ENCODE results near the gene DLG2. TPM values are rescaled to one million over a fixed set of nuclear protein-coding genes. Genes with fewer than 3 reads are reported as not detected.

Gene DLG2
- total and polyA plus RNA-seq, 9 of the 15 experiments (the other 6 are each of a cell fraction or from before 2014, with no cell fraction given) = 0.52 to 1.6 (median 0.95) TPM

DNA sequence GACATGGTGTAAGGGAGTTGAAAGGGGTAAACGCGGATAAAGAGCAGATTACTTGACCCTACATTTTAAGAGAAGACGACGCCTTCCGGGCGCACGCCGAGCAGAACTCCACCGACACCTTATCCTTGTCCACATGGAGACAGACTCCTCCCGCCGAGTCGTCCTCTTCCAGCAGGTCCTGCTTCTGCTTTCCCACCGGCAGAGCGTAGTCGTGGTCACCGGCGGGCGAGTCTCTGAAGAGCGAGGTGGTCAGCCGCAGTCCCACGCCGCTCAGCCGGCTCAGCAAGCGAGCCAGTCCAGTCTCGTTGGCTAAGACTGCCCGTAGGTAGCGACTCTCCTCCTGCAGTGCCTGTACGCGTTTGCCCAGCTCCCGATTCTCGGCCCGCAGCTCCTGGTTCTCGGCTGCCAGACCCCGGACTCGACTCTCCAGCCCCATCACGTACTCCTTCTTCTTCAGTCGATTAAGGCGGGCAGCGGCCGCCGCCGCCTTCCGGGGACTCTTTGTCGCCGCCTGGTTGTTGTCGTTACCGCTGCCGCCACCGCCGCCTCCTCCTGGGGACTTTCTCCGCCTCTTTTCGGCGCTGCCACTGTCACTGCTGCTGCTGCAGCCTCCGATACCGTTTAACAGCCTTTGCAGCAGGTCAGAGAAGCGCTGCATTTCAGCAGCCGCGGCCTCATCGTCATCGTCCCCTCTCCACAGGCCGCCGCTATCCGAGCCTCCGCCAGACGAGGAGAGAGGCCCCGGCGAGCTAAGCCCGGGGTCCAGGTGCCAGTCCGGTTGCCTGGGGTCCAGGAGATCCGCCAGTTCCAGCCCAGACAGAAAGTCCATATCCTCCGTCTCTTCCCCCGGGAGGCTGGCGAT lies 36.8 kb upstream of the DLG2 start (continued):
- no peak for TF ChIP-seq FOSL1 (tag; conservative IDR thresholded peaks at IDR 0.05)
- TF ChIP-seq GATAD2A (IDR thresholded peaks at IDR 0.05) = no peak
- TF ChIP-seq, protein P1, sequence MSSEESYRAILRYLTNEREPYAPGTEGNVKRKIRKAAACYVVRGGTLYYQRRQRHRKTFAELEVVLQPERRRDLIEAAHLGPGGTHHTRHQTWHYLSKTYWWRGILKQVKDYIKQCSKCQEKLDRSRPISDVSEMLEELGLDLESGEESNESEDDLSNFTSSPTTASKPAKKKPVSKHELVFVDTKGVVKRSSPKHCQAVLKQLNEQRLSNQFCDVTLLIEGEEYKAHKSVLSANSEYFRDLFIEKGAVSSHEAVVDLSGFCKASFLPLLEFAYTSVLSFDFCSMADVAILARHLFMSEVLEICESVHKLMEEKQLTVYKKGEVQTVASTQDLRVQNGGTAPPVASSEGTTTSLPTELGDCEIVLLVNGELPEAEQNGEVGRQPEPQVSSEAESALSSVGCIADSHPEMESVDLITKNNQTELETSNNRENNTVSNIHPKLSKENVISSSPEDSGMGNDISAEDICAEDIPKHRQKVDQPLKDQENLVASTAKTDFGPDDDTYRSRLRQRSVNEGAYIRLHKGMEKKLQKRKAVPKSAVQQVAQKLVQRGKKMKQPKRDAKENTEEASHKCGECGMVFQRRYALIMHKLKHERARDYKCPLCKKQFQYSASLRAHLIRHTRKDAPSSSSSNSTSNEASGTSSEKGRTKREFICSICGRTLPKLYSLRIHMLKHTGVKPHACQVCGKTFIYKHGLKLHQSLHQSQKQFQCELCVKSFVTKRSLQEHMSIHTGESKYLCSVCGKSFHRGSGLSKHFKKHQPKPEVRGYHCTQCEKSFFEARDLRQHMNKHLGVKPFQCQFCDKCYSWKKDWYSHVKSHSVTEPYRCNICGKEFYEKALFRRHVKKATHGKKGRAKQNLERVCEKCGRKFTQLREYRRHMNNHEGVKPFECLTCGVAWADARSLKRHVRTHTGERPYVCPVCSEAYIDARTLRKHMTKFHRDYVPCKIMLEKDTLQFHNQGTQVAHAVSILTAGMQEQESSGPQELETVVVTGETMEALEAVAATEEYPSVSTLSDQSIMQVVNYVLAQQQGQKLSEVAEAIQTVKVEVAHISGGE (CRISPR knock-in tag; IDR thresholded peaks at IDR 0.05) = no peak
- no peak for TF ChIP-seq ZNF699 (CRISPR knock-in tag; IDR thresholded peaks at IDR 0.05; ENCODE audit: insufficient replicate concordance)
- no peak for TF ChIP-seq ZSCAN32 (CRISPR knock-in tag; IDR thresholded peaks at IDR 0.05)
- no peak for TF ChIP-seq RBM14 (IDR thresholded peaks at IDR 0.05; ENCODE audit: borderline replicate concordance, insufficient read depth, low read depth, low read length)
- TF ChIP-seq ZNF3 (CRISPR knock-in tag; IDR thresholded peaks at IDR 0.05) = no peak
- TF ChIP-seq, protein P2, sequence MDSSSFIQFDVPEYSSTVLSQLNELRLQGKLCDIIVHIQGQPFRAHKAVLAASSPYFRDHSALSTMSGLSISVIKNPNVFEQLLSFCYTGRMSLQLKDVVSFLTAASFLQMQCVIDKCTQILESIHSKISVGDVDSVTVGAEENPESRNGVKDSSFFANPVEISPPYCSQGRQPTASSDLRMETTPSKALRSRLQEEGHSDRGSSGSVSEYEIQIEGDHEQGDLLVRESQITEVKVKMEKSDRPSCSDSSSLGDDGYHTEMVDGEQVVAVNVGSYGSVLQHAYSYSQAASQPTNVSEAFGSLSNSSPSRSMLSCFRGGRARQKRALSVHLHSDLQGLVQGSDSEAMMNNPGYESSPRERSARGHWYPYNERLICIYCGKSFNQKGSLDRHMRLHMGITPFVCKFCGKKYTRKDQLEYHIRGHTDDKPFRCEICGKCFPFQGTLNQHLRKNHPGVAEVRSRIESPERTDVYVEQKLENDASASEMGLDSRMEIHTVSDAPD (CRISPR knock-in tag; IDR thresholded peaks at IDR 0.05) = no peak
- TF ChIP-seq ZNF143 (CRISPR knock-in tag; IDR thresholded peaks at IDR 0.05) = no peak
- no peak for TF ChIP-seq ZBED1 (IDR thresholded peaks at IDR 0.05)
- no peak for TF ChIP-seq ZNF316 (IDR thresholded peaks at IDR 0.05)
- no peak for TF ChIP-seq ZNF696 (CRISPR knock-in tag; conservative IDR thresholded peaks at IDR 0.05)
- TF ChIP-seq HMG20B (CRISPR knock-in tag; IDR thresholded peaks at IDR 0.05) = no peak
- no peak for TF ChIP-seq NCOA6 (IDR thresholded peaks at IDR 0.05)
- TF ChIP-seq FOXK2 (conservative IDR thresholded peaks at IDR 0.05 in 1 of 2, IDR thresholded peaks at IDR 0.05 in 1 of 2; ENCODE audit: low read depth in 2 of 2) = peak; percentile 78 to 81
- TF ChIP-seq GTF2E2 (tag; IDR thresholded peaks at IDR 0.05) = no peak
- no peak for TF ChIP-seq SIX5 (IDR thresholded peaks at IDR 0.05; ENCODE audit: borderline replicate concordance in 1 of 2, insufficient read depth in 1 of 2, low read depth in 1 of 2, low read length in 2 of 2)
- no peak for TF ChIP-seq TRIM28 (IDR thresholded peaks at IDR 0.05)

Data from K562 (cell line).